ENCODE data around the gene IRF2BPL. TPM values are rescaled to one million over a fixed set of nuclear protein-coding genes. Genes with fewer than 3 reads are reported as not detected.

Gene IRF2BPL
- total and polyA plus RNA-seq, 2 of the 4 experiments (the other 2 are of a cell fraction): 6.3 to 14.5 TPM

DNA sequence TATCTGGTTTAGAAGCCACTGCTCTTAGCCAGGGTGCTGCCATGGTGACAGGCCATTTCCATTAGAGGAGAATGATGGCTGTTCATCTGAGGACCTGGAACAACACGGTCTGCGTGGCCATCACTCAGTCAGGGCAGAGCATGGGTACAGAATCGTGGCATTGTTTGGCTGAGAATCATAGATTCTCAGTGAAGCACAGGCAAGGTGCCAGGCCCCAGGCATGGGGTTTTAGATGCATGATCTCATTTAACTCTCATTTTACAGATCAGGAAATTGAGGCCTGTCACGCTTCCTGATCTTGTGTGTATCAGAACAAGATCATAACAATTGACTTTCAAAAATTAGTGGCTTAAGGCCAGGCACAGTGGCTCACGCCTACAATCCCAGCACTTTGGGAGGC, 26.8 kb upstream of the IRF2BPL start:
- no peak overlapping the region for H3K4me3 ChIP-seq (ENCODE audit: insufficient read depth, low read depth, low read length)
- H3K18ac ChIP-seq (ENCODE audit: low read depth, low read length): no peak overlapping the region
- H3K9me3 ChIP-seq (ENCODE audit: control insufficient read depth, insufficient read depth, low read length): peaks cover 4% of the 10 kb centered on the region; the same call in 1 of the 2 replicates
- H4K20me1 ChIP-seq (ENCODE audit: insufficient read depth, low read length): no peaks in the 10 kb centered on the region
- in situ Hi-C loops (cut with MboI; ENCODE audit: low sequenced_read_pairs): loop anchor here (25.0 kb wide), 1 partner anchor 1068 kb away; the partner anchor contains the start of genes IFT43 and TGFB3
- no peak overlapping the region for H2BK20ac ChIP-seq (ENCODE audit: low read depth, low read length)
- intact Hi-C loops (cut with micrococcal nuclease): no loop called here
- H3K23ac ChIP-seq (ENCODE audit: low read depth, low read length): no peak overlapping the region
- H3K14ac ChIP-seq (replicated peaks; ENCODE audit: low read depth, low read length): no peak overlapping the region
- H4K8ac ChIP-seq (ENCODE audit: low read depth in 2 of 2, low read length in 2 of 2): no peak overlapping the region
- H2BK15ac ChIP-seq (ENCODE audit: low read depth, low read length): 0 out of 3 replicates have a peak overlapping the region, but pooled peaks have one; percentile 36
- POLR2A ChIA-PET (ENCODE audit: unreplicated experiment): no interaction called here
- H3K4me2 ChIP-seq (ENCODE audit: low read depth, low read length): no peak overlapping the region
- no peak overlapping the region for H3K56ac ChIP-seq (ENCODE audit: extremely low read depth, insufficient read depth, low read length)
- DNase-seq (no peak), ATAC-seq (ENCODE audit: low read depth) (no peak)
- H4K91ac ChIP-seq (ENCODE audit: insufficient read depth, low read depth, low read length): no peak overlapping the region; the same call in 1 of the 2 replicates
- no peak overlapping the region for H2BK5ac ChIP-seq (ENCODE audit: low read depth, low read length, poor library complexity, severe bottlenecking)
- no peaks in the 10 kb centered on the region for H3K36me3 ChIP-seq (ENCODE audit: control insufficient read depth, insufficient read depth, low read length)
- no peak overlapping the region for H2AK9ac ChIP-seq (replicated peaks; ENCODE audit: low read depth, low read length, poor library complexity)
- TF ChIP-seq RAD21 (IDR thresholded peaks at IDR 0.05; ENCODE audit: low read length): no peak
- TF ChIP-seq CHD1 (IDR thresholded peaks at IDR 0.05; ENCODE audit: low read depth, low read length): no peak
- TF ChIP-seq FOS (IDR thresholded peaks at IDR 0.05; ENCODE audit: low read depth, low read length): no peak
- no peak for TF ChIP-seq BHLHE40 (IDR thresholded peaks at IDR 0.05; ENCODE audit: low read depth, low read length)
- no peak for TF ChIP-seq POLR2A (IDR thresholded peaks at IDR 0.05; ENCODE audit: low read depth, low read length)
- TF ChIP-seq ELK1 (IDR thresholded peaks at IDR 0.05; ENCODE audit: borderline replicate concordance, low read depth, low read length): no peak
- TF ChIP-seq MAZ (IDR thresholded peaks at IDR 0.05; ENCODE audit: borderline replicate concordance, low read depth, low read length): no peak
- no peak for TF ChIP-seq USF2 (IDR thresholded peaks at IDR 0.05; ENCODE audit: low read depth, low read length)
- no peak for TF ChIP-seq RFX5 (IDR thresholded peaks at IDR 0.05; ENCODE audit: low read depth, low read length)
- no peak for TF ChIP-seq MXI1 (IDR thresholded peaks at IDR 0.05; ENCODE audit: borderline replicate concordance, low read depth, low read length)
- no peak for TF ChIP-seq NFE2L2 (IDR thresholded peaks at IDR 0.05; ENCODE audit: low read depth, low read length)
- no peak for TF ChIP-seq CEBPB (IDR thresholded peaks at IDR 0.05; ENCODE audit: low read depth, low read length)
- no peak for TF ChIP-seq CTCF (conservative IDR thresholded peaks at IDR 0.05; ENCODE audit: low read depth, low read length)
- TF ChIP-seq SMC3 (IDR thresholded peaks at IDR 0.05; ENCODE audit: low read depth, low read length): no peak
- TF ChIP-seq MAFK (IDR thresholded peaks at IDR 0.05; ENCODE audit: low read depth, low read length): no peak
- TF ChIP-seq RCOR1 (IDR thresholded peaks at IDR 0.05; ENCODE audit: insufficient replicate concordance, low read length): no peak
- H2AK5ac ChIP-seq (ENCODE audit: low read depth, low read length): 0 out of 2 replicates have a peak overlapping the region, but pooled peaks have one; percentile 56
- H3K9me1 ChIP-seq (ENCODE audit: insufficient read depth, low read length): no peaks in the 10 kb centered on the region
- WGBS, 2 experiments (ENCODE audit: extremely low coverage in 2 of 2, insufficient read length in 1 of 2): 84% methylated on average over 3 of the region's 5 CpGs; no CpG with 5 or more reads in 1 of the 2 experiments
- dilution Hi-C loops (cut with HindIII; ENCODE audit: low sequenced_read_pairs, unreplicated experiment): no loop called here
- no peak overlapping the region for H4K5ac ChIP-seq (ENCODE audit: low read depth, low read length)
- H3K27ac ChIP-seq (ENCODE audit: insufficient read depth, low read length): no peak overlapping the region
- no peak overlapping the region for H2AFZ ChIP-seq (replicated peaks; ENCODE audit: low read length, poor library complexity)
- no peaks in the 10 kb centered on the region for H3K27me3 ChIP-seq (ENCODE audit: control insufficient read depth, insufficient read depth, low read length)
- no TSS peak for BruUV-seq (replicated peaks)
- no peak overlapping the region for H3K4ac ChIP-seq (ENCODE audit: low read depth, low read length)
- CTCF ChIA-PET: interaction anchor here (2.8 kb wide), 1 partner anchor 142 kb away, joined by 15 read pairs; no protein-coding TSS in a partner anchor
- no peak overlapping the region for H2BK120ac ChIP-seq (ENCODE audit: low read depth, low read length)
- no peak overlapping the region for H3K9ac ChIP-seq (ENCODE audit: low read depth, low read length)
- H3K79me1 ChIP-seq (ENCODE audit: low read depth in 1 of 2, low read length in 2 of 2): 0 out of 4 replicates have a peak, but pooled peaks cover 0 to 6% of the 10 kb centered on the region in 2 experiments
- peaks cover 15% of the 10 kb centered on the region for H3K4me1 ChIP-seq (ENCODE audit: control insufficient read depth, insufficient read depth, low read length)

Measured in IMR-90 (cell line).